GM19238 (cell line): ENCODE measurements around the gene NCR2.

ENCODE experiments used
- DNase-seq: peaks from one replicate; pipeline ENCODE4 v3.0.0; 2011; ENCODE audit warnings: low spot score; ENCODE audit not compliant: insufficient read length

Gene NCR2

GRCh38 chr6:41359617-41360313, 24.4 kb downstream of the NCR2 start:
- no peak for DNase-seq

- no peak for DNase-seq
Measured at GRCh38 chr6:41360314-41360685, 24.9 kb downstream of the NCR2 start.

DNA sequence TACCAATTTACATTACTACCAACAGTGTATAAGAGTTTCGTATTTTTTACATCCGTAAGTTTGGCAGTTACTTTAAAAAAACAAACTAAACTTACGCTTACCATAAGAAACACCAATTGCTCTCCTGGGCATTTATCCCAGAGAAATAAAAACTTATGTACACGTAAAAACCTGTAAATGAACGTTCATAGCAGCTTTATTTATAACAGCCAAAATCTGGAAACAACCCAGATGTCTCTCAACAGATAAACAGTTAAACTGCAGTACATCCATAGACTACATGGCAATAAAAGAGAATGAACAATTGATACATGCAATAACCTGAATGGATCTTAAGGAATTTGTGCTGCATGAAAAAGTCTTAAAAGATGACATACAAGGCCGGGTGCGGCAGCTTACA, 30.7 kb downstream of the NCR2 start:
- no peak for DNase-seq

DNA sequence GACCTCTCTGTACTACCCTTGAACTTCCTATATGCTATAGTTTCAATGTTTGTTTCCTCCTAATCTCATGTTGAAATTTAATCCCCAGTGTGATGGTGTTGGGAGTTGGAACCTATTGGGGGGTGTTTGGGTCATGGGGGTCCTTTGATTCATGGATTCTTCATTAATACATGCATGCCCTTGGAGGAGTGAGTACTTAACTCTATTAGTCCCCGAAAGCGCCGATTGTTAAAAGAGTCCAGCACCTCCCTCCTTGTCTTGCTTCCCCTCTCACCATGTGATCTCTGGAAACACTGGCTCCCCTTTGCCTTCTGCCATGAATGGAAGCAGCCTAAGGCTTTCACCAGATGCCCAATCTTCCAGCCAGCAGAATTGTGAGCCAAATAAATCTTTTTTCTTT, 31.7 kb downstream of the NCR2 start:
- no peak for DNase-seq

DNA sequence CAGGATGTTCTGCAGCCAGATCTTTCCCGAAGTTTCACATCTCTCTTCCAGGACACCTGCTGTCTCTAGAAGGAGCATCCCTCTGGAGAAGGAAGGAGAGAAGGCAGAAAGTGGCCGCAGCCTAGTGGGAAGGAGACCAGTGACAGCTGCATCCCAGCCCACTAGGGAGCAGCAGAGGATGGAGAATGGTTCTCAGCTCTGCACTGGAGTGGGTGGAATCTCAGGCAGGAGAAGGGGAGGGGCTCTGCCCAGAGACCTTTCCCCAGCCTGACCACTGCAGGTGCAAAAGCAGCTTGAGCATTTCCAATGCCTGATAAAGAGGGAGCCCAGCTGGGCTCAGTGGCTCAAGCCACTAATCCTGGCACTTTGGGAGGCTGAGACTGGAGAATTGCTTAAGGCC, 32.3 kb downstream of the NCR2 start:
- DNase-seq = no peak

DNA sequence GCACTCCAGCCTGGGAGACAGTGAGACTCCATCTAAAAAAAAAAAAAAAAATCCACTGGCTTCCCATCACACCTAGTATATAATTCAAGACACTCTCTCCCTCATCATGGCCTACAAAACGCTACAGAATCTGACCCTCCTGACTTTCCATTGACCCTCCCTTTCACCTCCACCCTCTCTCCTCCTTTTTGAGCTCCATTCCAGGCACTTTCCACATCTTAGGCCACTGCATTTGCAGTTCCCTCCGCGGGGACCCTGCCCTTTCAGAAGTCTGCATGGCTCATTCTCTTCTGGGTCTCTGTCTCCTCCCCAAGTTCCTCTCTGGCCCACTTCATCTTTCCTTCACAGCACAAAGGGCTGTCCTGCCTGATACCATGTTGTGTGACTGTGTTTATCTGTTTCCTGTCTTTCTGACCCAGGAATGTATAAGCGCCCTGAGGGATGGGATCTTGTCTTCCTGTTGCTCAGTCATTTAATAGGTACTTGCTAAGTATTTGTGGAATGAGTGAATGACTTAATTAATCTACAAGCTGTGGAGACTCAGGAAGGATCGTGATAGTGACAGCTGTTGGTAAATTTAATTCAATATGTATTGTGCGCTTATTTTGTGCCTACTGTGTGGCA, 35.2 kb downstream of the NCR2 start:
- no peak for DNase-seq

GRCh38 chr6:41371461-41371991, 36.1 kb downstream of the NCR2 start:
- no peak for DNase-seq

DNA sequence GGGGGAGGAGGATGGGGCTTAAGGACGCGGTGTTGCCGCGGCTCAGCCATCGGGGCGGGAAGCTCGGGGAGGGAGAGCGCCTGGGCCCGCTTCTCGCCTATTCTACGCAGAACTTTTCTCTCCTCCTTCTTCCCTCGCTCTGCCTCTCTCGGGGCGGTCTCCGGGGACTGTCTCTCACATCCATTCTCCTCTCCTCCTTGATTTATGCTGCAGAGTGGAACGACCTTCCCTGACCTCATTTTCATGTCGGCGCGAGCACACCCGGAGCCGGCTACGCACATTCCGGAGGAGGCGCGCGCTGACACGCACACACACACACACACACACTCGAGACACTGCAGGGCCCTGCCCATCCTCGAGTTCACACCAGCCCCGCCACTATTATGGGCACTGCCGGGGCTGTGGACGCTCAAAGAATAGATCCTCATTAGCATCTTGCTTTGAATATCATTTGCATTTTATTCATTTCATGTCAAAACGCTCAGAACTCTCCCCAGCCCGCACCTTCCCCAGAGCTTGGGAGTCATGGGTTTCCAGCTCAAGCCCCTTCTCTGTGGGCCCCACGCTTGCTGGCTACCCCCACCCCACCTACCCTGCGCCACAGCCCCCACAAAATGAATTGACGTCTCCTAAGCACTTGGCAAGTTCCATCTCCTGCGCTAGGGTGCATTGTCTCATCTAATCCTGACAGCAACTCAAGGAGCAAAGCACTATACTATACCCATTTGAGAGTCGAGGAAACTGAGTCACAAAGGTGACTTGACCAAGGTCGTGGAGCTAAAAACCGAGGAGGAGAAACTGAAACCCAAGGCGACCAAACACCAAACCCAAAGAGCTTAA, 36.8 kb downstream of the NCR2 start:
- DNase-seq = no peak

DNA sequence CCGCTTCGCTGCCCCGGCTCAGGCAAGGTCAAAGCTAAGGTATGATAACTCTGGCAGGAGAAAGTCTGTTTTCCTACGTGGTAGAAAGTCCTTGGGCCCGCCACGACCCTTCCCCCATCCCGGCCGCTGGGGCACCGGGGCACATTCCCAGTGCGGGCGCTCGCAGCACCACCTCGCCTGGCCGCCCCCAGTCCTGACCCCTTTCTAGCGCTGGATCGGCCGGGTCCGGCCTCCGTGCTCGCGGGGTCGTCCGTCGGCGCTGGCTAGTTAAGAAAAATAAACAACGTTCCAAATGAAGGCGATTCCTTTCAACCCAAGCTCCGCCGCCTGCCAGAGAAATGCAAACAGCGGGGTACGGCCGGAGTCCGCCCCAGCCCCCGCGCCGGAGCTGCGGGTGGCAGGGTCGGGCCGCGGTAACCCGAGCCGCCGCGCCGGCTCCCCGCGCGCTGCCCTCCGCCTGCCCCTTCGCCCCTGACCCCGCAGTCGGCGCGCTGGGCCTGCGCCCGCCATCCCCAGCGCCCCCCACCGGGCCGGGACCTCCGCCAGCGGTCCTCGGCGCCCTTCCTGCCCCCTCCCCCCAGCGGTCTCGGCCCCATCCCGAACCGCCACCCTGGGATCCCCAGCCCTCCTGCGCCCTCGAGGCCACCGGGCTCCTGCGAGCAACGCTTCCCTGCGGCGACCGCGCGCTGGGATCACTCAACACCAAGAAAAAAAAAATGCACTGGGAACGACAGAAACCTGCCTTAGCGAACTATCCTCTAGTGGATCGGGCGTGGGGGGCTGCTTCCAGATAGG, 37.6 kb downstream of the NCR2 start:
- DNase-seq = no peak

- no peak for DNase-seq
Measured at GRCh38 chr6:41373627-41373918, 38.2 kb downstream of the NCR2 start.

GRCh38 chr6:41373919-41374617, 38.7 kb downstream of the NCR2 start:
- DNase-seq = no peak

- DNase-seq = no peak
Measured at GRCh38 chr6:41374618-41375590, 39.5 kb downstream of the NCR2 start.

DNA sequence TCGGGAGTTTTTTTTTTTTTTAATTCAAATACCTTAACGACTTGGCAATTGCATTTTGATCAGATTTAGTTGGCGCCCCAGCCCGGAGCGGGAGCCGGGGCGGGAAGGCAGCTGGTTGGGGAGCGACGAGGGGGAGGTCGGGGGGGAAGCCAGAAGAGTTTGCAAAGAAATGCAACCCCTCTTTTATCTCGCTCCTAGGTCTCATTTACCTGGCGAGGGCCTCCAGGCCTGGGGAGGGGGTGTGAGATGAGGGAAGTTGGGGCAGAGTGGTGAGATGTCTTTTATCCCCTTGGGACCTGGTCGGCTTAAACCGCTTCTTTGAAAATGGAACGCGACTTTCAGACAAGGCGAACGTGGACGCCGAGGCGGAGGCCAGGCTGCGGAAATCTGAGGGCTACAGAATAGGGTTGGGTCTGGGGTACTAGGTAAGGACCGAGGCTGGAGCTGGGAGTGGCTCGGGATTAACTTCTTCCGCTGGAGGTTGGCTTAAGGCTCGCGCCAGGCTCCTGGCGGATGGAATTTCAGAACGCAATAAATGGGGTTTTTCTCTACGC, 40.3 kb downstream of the NCR2 start:
- DNase-seq = no peak

- no peak for DNase-seq
Measured at GRCh38 chr6:41376176-41376575, 40.8 kb downstream of the NCR2 start.

- DNase-seq = no peak
Measured at GRCh38 chr6:41377071-41377470, 41.7 kb downstream of the NCR2 start.

GRCh38 chr6:41379306-41379705, 43.9 kb downstream of the NCR2 start:
- DNase-seq = no peak

- no peak for DNase-seq
Measured at GRCh38 chr6:41386594-41386993, 51.2 kb downstream of the NCR2 start.

DNA sequence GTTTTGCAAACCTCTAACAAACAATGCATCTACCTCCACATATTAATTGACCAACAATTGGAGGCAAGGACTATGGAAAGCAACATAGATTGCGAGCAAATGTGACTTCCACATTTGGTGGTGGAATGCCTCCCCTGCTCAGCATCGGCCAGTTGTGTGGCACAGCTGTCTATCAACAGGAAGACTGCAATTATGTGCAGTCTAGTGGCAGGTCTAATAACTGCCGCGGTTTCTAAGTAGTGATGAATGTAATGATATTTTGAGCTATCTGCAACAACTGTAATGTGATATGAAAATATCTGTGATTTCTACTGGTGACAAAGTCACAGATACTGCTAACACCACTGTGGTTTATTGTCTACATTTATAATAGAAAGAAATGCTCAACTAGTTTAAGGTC, 56.8 kb downstream of the NCR2 start:
- no peak for DNase-seq

- no peak for DNase-seq
Measured at GRCh38 chr6:41396335-41396734, 60.9 kb downstream of the NCR2 start.

GRCh38 chr6:41399424-41399823, 64.0 kb downstream of the NCR2 start:
- no peak for DNase-seq
